Lung (tissue), 12 donors: ENCODE measurements around the gene BST2. TPM values are rescaled to one million over a fixed set of nuclear protein-coding genes. Genes with fewer than 3 reads are reported as not detected.

Experiments used
- ATAC-seq: fragments of 200-7000 bp; cut with Tn5 transposase; one replicate; pipeline ENCODE4 v1.9.1; 2020; ENCODE audit warnings: moderate number of reproducible peaks; ENCODE audit not compliant: insufficient read depth, low FRiP score
- DNase-seq, 3 donors: peaks; one replicate each; pipeline ENCODE4 v3.0.0-alpha.2; 2013 to 2017
- H3K27ac ChIP-seq, 2 donors: one replicate each; pipeline ENCODE4 v1.5.1; 2013; ENCODE audit warnings: mild to moderate bottlenecking in 2 of 2, moderate library complexity in 2 of 2, control low read depth in 1 of 2, inconsistent platforms in 1 of 2, low read depth in 1 of 2, low read length in 1 of 2
- H3K27me3 ChIP-seq, 3 donors: one replicate each; pipeline ENCODE4 v1.5.1; 2013; ENCODE audit warnings: low read length in 2 of 3; ENCODE audit not compliant: control insufficient read depth in 3 of 3, insufficient read depth in 3 of 3
- H3K36me3 ChIP-seq, 4 donors: one replicate each; pipeline ENCODE4 v1.5.1; 2013; ENCODE audit warnings: low read length in 4 of 4, mild to moderate bottlenecking in 1 of 4, moderate library complexity in 1 of 4; ENCODE audit not compliant: control insufficient read depth in 4 of 4, insufficient read depth in 4 of 4
- H3K4me1 ChIP-seq, 5 donors: one replicate each; pipeline ENCODE4 v1.5.1; 2013; ENCODE audit warnings: low read length in 5 of 5, mild to moderate bottlenecking in 2 of 5, moderate library complexity in 1 of 5; ENCODE audit not compliant: control insufficient read depth in 5 of 5, insufficient read depth in 5 of 5
- H3K4me3 ChIP-seq: one replicate; pipeline ENCODE4 v1.5.1; 2013; ENCODE audit warnings: mild to moderate bottlenecking, control low read depth, moderate library complexity
- H3K9ac ChIP-seq, 2 donors: one replicate each; pipeline ENCODE4 v1.5.1; 2013; ENCODE audit warnings: low read length in 2 of 2, control low read depth in 1 of 2; ENCODE audit not compliant: insufficient read depth in 1 of 2
- H3K9me3 ChIP-seq, 4 donors: one replicate each; pipeline ENCODE4 v1.5.1; 2013; ENCODE audit warnings: low read length in 3 of 4, mild to moderate bottlenecking in 1 of 4, moderate library complexity in 1 of 4; ENCODE audit not compliant: control insufficient read depth in 4 of 4, insufficient read depth in 3 of 4
- CTCF ChIP-seq: IDR thresholded peaks from 2 replicates; pipeline ENCODE4 v1.5.1; 2012; ENCODE audit warnings: mild to moderate bottlenecking; ENCODE audit errors: control extremely low read depth, extremely low read depth
- WGBS, 2 donors: extraction: QIAGEN DNeasy Blood & Tissue Kit; methylation state at CpG; one replicate each; pipeline ENCODE4 v1.1.7; 2013; 5-methylcytosine and 5-hydroxymethylcytosine counted together
- polyA plus RNA-seq, 2 donors: library from polyadenylated mRNA; stranded (reverse); fragments of 200-250 nt; gene quantifications; one replicate each; pipeline ENCODE4 v1.2.1, GENCODE V29; 2013
- total RNA-seq, 2 donors: library from RNA; depleted of rRNA in 1 of 2; stranded (reverse); fragments of >200 nt in 1 of 2; gene quantifications; one replicate each; pipeline ENCODE4 v1.2.1, GENCODE V29; 2014 to 2021
- donor health status: control.
- donor health status: control.
- donor health status: Bipolar disorder and iron deficiency.
- donor health status: healthy.
- donor health status: DM: yes; HTN: yes; CAD: no.

The BST2 gene
- total and polyA plus RNA-seq, 4 donors = 48.2 to 179 (median 60.5) TPM

DNA sequence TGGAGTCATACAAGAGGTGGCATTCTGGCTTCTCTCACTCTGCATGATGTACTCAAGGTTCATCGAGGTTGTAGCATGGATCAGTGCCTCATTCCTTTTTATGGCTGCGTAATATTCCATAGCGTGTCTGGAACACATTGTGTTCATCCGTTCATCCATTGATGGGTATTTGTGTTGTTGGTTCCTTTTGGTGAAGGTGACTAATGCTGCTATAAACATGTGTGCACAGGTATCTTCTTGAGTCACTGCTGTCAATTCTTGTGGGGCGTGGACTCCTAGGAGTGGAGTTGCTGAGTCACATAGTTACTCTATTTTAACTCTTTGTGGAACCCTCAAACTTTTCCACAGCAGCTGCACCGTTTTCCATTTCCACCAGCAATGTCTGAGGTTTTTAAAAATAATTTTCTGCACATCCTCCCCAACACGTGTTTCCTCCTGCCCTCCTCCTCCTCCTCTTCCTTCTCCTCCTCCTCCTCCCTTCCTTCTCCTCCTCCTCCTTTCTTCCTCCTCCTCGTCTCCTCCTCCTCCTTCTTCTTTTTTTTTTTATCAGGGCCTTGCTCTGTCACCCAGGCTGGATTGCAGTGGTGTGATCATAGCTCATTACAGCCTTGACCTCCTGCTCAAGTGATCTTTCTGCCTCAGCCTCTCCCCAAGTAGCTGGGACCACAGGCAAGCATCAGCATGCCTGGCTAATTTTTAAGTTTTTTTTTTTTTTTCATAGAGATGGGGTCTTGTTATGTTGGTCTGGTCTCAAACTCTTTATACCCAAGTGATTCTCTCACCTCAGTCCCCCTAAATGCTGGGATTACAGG, 45.0 kb upstream of the BST2 start:
- H3K27me3 ChIP-seq = peaks cover 0 to 29% (median 11%) of the 10 kb centered on the region in 3 donors
- 55 to 57% methylated on average over 7 to 8 of the region's 8 CpGs for WGBS, 2 donors
- no peak for TF ChIP-seq CTCF

GRCh38 chr19:17448131-17448967, 42.9 kb upstream of the BST2 start, which contains the start of gene TMEM221:
Gene TMEM221, minus strand, starts transcription at chr19:17448668. Its CDS starts 206 bp downstream, at chr19:17448462.
- peaks cover 0 to 2% (median 0%) of the 10 kb centered on the region in 4 donors for H3K9me3 ChIP-seq
- no peak within 1 kb of the TSS for H3K27ac ChIP-seq
- no peak within 1 kb of the TSS for H3K9ac ChIP-seq
- peak within 1 kb of the TSS; percentile 3 for H3K4me3 ChIP-seq
- ATAC-seq (no peak), DNase-seq (peak; percentile 35 to 49 (median 46))
- peaks cover 0 to 7% (median 0%) of the 10 kb centered on the region in 5 donors for H3K4me1 ChIP-seq
- TF ChIP-seq CTCF = no peak
- H3K27me3 ChIP-seq = peaks cover 0 to 10% (median 3%) of the 10 kb centered on the region in 3 donors
- H3K36me3 ChIP-seq = no peaks in the 10 kb centered on the region
- 2 to 4% methylated on average over 55 to 81 of the region's 81 CpGs for WGBS, 2 donors

More for the DNA sequence above, 45.0 kb upstream of the BST2 start:
- ATAC-seq (no peak), DNase-seq (no peak)
- Histone ChIP-seq H3K4me3 (no peak overlapping the region), H3K9me3 (peaks cover 0 to 2% (median 0%) of the 10 kb centered on the region in 4 donors), H3K9ac (no peak overlapping the region), H3K27ac (no peak overlapping the region), H3K4me1 (peaks cover 0 to 8% (median 0%) of the 10 kb centered on the region in 5 donors), H3K36me3 (no peaks in the 10 kb centered on the region)

DNA sequence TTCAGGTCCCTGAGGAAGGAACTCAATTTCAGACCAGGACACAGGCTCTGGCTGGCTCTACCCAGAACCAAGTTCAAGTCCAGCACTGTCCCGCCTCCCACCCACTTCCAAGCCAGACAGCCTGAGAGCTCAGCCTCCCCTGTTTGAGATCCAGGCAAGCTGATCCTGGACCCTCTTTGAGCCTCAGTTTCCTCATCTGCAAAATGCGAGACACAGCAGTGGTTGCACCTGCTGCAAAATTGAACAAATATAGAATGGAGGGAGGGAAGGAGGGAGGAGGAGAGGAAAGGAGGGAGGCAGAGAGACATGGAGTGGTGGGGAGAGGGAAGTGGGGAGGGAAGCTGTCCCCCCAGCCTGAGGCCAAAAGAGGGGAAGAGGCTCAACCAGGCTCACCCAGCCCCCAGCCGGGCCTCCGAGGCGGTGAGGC, 42.3 kb upstream of the BST2 start:
- no peak overlapping the region for H3K4me3 ChIP-seq
- peaks cover 0 to 8% (median 3%) of the 10 kb centered on the region in 3 donors for H3K27me3 ChIP-seq
- no peak for DNase-seq
- H3K36me3 ChIP-seq = no peaks in the 10 kb centered on the region
- 33% methylated on average over 5 of the region's 5 CpGs for WGBS, 2 donors
- peaks cover 0 to 5% (median 0%) of the 10 kb centered on the region in 5 donors for H3K4me1 ChIP-seq
- no peak for TF ChIP-seq CTCF
- H3K27ac ChIP-seq = no peak overlapping the region
- H3K9ac ChIP-seq = no peak overlapping the region
- no peak for ATAC-seq
- H3K9me3 ChIP-seq = no peaks in the 10 kb centered on the region
